ENCODE results near the gene SUSD3. TPM values are rescaled to one million over a fixed set of nuclear protein-coding genes. Genes with fewer than 3 reads are reported as not detected.

The SUSD3 gene
- total and polyA plus RNA-seq, 4 donors, result 4.1 to 19.2 (median 11.8) TPM

DNA sequence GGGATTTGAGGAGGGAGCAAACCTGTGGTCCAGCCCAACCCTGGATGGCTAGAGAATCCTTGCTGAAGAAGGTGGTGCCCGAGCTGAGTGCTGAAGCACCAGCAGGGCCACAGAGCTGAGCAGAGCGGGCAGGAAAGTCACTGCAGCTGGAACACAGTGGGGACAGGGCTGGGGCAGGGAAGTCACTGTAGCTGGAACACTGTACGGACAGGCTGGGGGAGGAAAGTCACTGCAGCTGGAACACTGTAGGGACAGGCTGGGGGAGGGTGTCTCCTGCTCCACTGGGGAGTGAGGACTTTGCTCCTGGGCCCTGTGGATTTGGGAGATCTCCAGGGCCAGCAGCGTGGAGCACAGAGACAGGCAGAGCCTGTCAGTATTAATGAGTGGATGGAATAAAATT lies 9.0 kb upstream of the SUSD3 start:
- no peak for TF ChIP-seq FOXA2 (IDR thresholded peaks at IDR 0.05)
- peak; percentile 90 for TF ChIP-seq HNF4A (conservative IDR thresholded peaks at IDR 0.05)
- TF ChIP-seq NR2F2 (IDR thresholded peaks at IDR 0.05), result no peak
- TF ChIP-seq JUND (IDR thresholded peaks at IDR 0.05), result peak in 1 of 2 donors; percentile 40
- peak; percentile 98 for TF ChIP-seq SP1 (IDR thresholded peaks at IDR 0.05)
- no peak for TF ChIP-seq TAF1 (conservative IDR thresholded peaks at IDR 0.05)
- TF ChIP-seq RAD21 (IDR thresholded peaks at IDR 0.05), result peak; percentile 15 to 54
- TF ChIP-seq YY1 (IDR thresholded peaks at IDR 0.05), result no peak
- TF ChIP-seq RXRA (IDR thresholded peaks at IDR 0.05), result peak; percentile 53 to 75
- TF ChIP-seq, protein P1, sequence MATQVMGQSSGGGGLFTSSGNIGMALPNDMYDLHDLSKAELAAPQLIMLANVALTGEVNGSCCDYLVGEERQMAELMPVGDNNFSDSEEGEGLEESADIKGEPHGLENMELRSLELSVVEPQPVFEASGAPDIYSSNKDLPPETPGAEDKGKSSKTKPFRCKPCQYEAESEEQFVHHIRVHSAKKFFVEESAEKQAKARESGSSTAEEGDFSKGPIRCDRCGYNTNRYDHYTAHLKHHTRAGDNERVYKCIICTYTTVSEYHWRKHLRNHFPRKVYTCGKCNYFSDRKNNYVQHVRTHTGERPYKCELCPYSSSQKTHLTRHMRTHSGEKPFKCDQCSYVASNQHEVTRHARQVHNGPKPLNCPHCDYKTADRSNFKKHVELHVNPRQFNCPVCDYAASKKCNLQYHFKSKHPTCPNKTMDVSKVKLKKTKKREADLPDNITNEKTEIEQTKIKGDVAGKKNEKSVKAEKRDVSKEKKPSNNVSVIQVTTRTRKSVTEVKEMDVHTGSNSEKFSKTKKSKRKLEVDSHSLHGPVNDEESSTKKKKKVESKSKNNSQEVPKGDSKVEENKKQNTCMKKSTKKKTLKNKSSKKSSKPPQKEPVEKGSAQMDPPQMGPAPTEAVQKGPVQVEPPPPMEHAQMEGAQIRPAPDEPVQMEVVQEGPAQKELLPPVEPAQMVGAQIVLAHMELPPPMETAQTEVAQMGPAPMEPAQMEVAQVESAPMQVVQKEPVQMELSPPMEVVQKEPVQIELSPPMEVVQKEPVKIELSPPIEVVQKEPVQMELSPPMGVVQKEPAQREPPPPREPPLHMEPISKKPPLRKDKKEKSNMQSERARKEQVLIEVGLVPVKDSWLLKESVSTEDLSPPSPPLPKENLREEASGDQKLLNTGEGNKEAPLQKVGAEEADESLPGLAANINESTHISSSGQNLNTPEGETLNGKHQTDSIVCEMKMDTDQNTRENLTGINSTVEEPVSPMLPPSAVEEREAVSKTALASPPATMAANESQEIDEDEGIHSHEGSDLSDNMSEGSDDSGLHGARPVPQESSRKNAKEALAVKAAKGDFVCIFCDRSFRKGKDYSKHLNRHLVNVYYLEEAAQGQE (IDR thresholded peaks at IDR 0.05), result peak; percentile 62
- TF ChIP-seq, protein P2, sequence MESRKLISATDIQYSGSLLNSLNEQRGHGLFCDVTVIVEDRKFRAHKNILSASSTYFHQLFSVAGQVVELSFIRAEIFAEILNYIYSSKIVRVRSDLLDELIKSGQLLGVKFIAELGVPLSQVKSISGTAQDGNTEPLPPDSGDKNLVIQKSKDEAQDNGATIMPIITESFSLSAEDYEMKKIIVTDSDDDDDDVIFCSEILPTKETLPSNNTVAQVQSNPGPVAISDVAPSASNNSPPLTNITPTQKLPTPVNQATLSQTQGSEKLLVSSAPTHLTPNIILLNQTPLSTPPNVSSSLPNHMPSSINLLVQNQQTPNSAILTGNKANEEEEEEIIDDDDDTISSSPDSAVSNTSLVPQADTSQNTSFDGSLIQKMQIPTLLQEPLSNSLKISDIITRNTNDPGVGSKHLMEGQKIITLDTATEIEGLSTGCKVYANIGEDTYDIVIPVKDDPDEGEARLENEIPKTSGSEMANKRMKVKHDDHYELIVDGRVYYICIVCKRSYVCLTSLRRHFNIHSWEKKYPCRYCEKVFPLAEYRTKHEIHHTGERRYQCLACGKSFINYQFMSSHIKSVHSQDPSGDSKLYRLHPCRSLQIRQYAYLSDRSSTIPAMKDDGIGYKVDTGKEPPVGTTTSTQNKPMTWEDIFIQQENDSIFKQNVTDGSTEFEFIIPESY (IDR thresholded peaks at IDR 0.05), result no peak
- peak in 1 of 2 donors; percentile 36 for TF ChIP-seq EGR1 (IDR thresholded peaks at IDR 0.05; ENCODE audit: low read depth in 2 of 2)
- TF ChIP-seq, protein P3, sequence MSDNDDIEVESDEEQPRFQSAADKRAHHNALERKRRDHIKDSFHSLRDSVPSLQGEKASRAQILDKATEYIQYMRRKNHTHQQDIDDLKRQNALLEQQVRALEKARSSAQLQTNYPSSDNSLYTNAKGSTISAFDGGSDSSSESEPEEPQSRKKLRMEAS (IDR thresholded peaks at IDR 0.05), result peak; percentile 65
- TF ChIP-seq HNF4G (IDR thresholded peaks at IDR 0.05), result peak; percentile 95
- no peak for TF ChIP-seq FOXA1 (IDR thresholded peaks at IDR 0.05)
- TF ChIP-seq, protein P4, sequence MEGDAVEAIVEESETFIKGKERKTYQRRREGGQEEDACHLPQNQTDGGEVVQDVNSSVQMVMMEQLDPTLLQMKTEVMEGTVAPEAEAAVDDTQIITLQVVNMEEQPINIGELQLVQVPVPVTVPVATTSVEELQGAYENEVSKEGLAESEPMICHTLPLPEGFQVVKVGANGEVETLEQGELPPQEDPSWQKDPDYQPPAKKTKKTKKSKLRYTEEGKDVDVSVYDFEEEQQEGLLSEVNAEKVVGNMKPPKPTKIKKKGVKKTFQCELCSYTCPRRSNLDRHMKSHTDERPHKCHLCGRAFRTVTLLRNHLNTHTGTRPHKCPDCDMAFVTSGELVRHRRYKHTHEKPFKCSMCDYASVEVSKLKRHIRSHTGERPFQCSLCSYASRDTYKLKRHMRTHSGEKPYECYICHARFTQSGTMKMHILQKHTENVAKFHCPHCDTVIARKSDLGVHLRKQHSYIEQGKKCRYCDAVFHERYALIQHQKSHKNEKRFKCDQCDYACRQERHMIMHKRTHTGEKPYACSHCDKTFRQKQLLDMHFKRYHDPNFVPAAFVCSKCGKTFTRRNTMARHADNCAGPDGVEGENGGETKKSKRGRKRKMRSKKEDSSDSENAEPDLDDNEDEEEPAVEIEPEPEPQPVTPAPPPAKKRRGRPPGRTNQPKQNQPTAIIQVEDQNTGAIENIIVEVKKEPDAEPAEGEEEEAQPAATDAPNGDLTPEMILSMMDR (IDR thresholded peaks at IDR 0.05; ENCODE audit: low read depth, low read length, missing input control), result no peak
- TF ChIP-seq, protein P5, sequence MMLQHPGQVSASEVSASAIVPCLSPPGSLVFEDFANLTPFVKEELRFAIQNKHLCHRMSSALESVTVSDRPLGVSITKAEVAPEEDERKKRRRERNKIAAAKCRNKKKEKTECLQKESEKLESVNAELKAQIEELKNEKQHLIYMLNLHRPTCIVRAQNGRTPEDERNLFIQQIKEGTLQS (IDR thresholded peaks at IDR 0.05), result no peak
- TF ChIP-seq GABPA (IDR thresholded peaks at IDR 0.05 in 1 of 2, conservative IDR thresholded peaks at IDR 0.05 in 1 of 2), result no peak

More for the DNA sequence above, 9.0 kb upstream of the SUSD3 start:
- Histone ChIP-seq H3K9ac (ENCODE audit: low read depth in 1 of 2, low read length in 2 of 2) (no peak overlapping the region), H3K4me3 (ENCODE audit: low read depth in 1 of 3, low read length in 3 of 3) (no peak overlapping the region), H3K36me3 (ENCODE audit: control insufficient read depth in 4 of 4, insufficient read depth in 3 of 4, low read depth in 1 of 4, low read length in 3 of 4) (no peaks in the 10 kb centered on the region), H3K27me3 (ENCODE audit: control insufficient read depth in 4 of 4, insufficient read depth in 4 of 4, low read length in 3 of 4) (no peaks in the 10 kb centered on the region), H3K4me1 (ENCODE audit: control insufficient read depth in 4 of 4, insufficient read depth in 4 of 4, low read length in 3 of 4) (peaks cover 0 to 18% (median 16%) of the 10 kb centered on the region in 4 donors), H3K9me3 (ENCODE audit: control insufficient read depth in 4 of 4, low read length in 3 of 4) (no peaks in the 10 kb centered on the region), H3K27ac (ENCODE audit: low read depth in 1 of 2, low read length in 2 of 2) (peak overlapping the region; percentile 75 to 78)
- DNase-seq (ENCODE audit: low spot score), result no peak
- WGBS, result 31% methylated on average over 4 of the region's 4 CpGs
